Stimulated activated CD4-positive, alpha-beta T cell treated with anti-CD3 and anti-CD28 coated beads, Interleukin-4, amount 100 ng/mL, for 1 hour (primary cell): ENCODE data around the gene HEPHL1.
"Not testable (repeated sequence)": the region's sequence is repeated elsewhere in the genome, so short reads cannot be mapped to it uniquely, and the experiment has no call there.

Experiments used
- DNase-seq: peaks from one replicate; pipeline ENCODE4 v3.0.0-alpha.2; 2020

HEPHL1 gene

GRCh38 chr11:94020777-94021481, at the start of gene HEPHL1:
TSS of gene HEPHL1 (plus strand) at chr11:94021354. CDS start at chr11:94021369, 15 bp downstream.
- DNase-seq = no peak

- no peak for DNase-seq
These were observed 48.4 kb upstream of the HEPHL1 start for GRCh38 chr11:93972790-93973189.

GRCh38 chr11:93973322-93974051, 47.7 kb upstream of the HEPHL1 start:
- not testable (repeated sequence) for DNase-seq

- no peak for DNase-seq
These were observed 46.4 kb upstream of the HEPHL1 start for GRCh38 chr11:93974759-93975158.

GRCh38 chr11:93976577-93977254, 44.4 kb upstream of the HEPHL1 start:
- not testable (repeated sequence) for DNase-seq

GRCh38 chr11:93983542-93984195, 37.5 kb upstream of the HEPHL1 start:
- no peak for DNase-seq

GRCh38 chr11:93984196-93984567, 37.0 kb upstream of the HEPHL1 start:
- no peak for DNase-seq

- DNase-seq = no peak
These were observed 36.2 kb upstream of the HEPHL1 start for GRCh38 chr11:93984936-93985335.

GRCh38 chr11:93986716-93987115, 34.4 kb upstream of the HEPHL1 start:
- DNase-seq = no peak

- DNase-seq = no peak
These were observed 32.7 kb upstream of the HEPHL1 start for GRCh38 chr11:93988455-93988854.

GRCh38 chr11:93988912-93989311, 32.2 kb upstream of the HEPHL1 start:
- no peak for DNase-seq

GRCh38 chr11:93993747-93994146, 27.4 kb upstream of the HEPHL1 start:
- DNase-seq = no peak

- no peak for DNase-seq
These were observed 23.4 kb upstream of the HEPHL1 start for GRCh38 chr11:93997741-93998140.

- DNase-seq = no peak
These were observed 20.5 kb upstream of the HEPHL1 start for GRCh38 chr11:94000659-94001058.

- no peak for DNase-seq
These were observed 18.9 kb upstream of the HEPHL1 start for GRCh38 chr11:94002226-94002625.

GRCh38 chr11:94007426-94007825, 13.7 kb upstream of the HEPHL1 start:
- no peak for DNase-seq

- DNase-seq = no peak
These were observed 13.2 kb upstream of the HEPHL1 start for GRCh38 chr11:94007906-94008305.

GRCh38 chr11:94010136-94010535, 11.0 kb upstream of the HEPHL1 start:
- no peak for DNase-seq

GRCh38 chr11:94011478-94011877, 9.7 kb upstream of the HEPHL1 start:
- DNase-seq = no peak

- DNase-seq = no peak
These were observed 3.7 kb upstream of the HEPHL1 start for GRCh38 chr11:94017446-94017845.

GRCh38 chr11:94018721-94019120, 2.4 kb upstream of the HEPHL1 start:
- no peak for DNase-seq

- no peak for DNase-seq
These were observed 2.7 kb downstream of the HEPHL1 start for GRCh38 chr11:94023856-94024255.

GRCh38 chr11:94024547-94024946, 3.4 kb downstream of the HEPHL1 start:
- DNase-seq = no peak
